Peyer's patch (tissue), 4 donors: ENCODE data around the gene NCOA5.

Experiments used
- POLR2A ChIP-seq, 2 donors: fragments of 450-650 bp; IDR thresholded peaks; one replicate each; pipeline ENCODE4 v1.5.1; 2017; ENCODE audit warnings: antibody characterized with exemption in 2 of 2, mild to moderate bottlenecking in 2 of 2, moderate library complexity in 2 of 2
- TF ChIP-seq, protein P1 (sequence below), 6 experiments: fragments of 450-650 bp in 4 of 6; fragments of 200-600 bp in 2 of 6; sonication (generic) in 1 of 6; IDR thresholded peaks; one replicate each; pipeline ENCODE4 v1.5.1; 2017 to 2019; ENCODE audit warnings: antibody characterized with exemption in 6 of 6, mild to moderate bottlenecking in 3 of 6, moderate library complexity in 1 of 6

DNA sequence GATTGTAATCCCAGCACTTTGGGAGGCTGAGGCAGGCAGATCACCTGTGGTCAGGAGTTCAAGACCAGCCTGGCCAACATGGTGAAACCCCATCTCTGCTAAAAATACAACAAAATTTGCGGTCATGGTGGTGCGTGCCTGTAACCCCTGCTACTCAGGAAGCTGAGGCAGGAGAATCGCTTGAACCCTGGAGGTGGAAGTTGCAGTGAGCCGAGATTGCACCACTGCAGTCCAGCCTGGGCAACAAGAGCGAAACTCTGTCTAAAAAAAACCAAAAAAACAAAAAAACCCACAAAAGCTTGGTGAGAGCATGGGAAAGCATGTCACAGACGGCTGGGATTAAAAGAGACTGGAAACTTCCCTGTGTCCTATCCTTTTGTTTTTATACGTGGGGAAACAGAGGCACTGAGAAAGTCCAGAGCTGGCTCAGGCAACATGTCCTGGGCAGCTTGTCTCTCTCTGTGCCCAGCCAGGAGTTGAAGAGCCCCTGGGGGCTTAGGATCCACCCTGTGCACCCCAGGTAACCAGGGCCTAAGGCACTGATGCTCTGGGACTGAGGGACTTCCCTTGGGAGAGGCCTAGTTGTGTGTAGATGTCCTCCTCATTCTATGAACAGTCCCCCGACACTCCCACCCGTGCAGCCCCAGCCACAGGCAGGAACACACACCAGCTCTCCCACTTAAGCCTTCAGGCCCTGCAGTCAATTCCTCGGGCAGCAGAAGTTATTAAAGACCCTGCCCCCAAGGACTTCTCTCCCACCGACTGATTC, 44.3 kb upstream of the NCOA5 start:
- no peak for TF ChIP-seq POLR2A (IDR thresholded peaks at IDR 0.05)
- TF ChIP-seq, protein P1, sequence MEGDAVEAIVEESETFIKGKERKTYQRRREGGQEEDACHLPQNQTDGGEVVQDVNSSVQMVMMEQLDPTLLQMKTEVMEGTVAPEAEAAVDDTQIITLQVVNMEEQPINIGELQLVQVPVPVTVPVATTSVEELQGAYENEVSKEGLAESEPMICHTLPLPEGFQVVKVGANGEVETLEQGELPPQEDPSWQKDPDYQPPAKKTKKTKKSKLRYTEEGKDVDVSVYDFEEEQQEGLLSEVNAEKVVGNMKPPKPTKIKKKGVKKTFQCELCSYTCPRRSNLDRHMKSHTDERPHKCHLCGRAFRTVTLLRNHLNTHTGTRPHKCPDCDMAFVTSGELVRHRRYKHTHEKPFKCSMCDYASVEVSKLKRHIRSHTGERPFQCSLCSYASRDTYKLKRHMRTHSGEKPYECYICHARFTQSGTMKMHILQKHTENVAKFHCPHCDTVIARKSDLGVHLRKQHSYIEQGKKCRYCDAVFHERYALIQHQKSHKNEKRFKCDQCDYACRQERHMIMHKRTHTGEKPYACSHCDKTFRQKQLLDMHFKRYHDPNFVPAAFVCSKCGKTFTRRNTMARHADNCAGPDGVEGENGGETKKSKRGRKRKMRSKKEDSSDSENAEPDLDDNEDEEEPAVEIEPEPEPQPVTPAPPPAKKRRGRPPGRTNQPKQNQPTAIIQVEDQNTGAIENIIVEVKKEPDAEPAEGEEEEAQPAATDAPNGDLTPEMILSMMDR (IDR thresholded peaks at IDR 0.05): no peak
